Stomach (tissue), 4 donors: Measurements from ENCODE around the gene NUDT1.

Source experiments
- CTCF ChIP-seq, 7 experiments: fragments of 450-650 bp in 4 of 7; fragments of 200-600 bp in 3 of 7; sonication (generic) in 3 of 7; IDR thresholded peaks; one replicate each; pipeline ENCODE4 v1.5.1; 2016 to 2019; ENCODE audit warnings: antibody characterized with exemption in 7 of 7, control low read depth in 2 of 7, mild to moderate bottlenecking in 1 of 7
- EP300 ChIP-seq: sonication (generic); formaldehyde crosslinking; IDR thresholded peaks from one replicate; pipeline ENCODE4 v1.6.1; 2017; ENCODE audit warnings: antibody characterized with exemption
- POLR2A ChIP-seq, 4 donors: fragments of 450-650 bp; IDR thresholded peaks; one replicate each; pipeline ENCODE4 v1.6.1; 2016; ENCODE audit warnings: antibody characterized with exemption in 4 of 4, control low read depth in 2 of 4, mild to moderate bottlenecking in 1 of 4, moderate library complexity in 1 of 4
- POLR2AphosphoS5 ChIP-seq, 3 donors: sonication (generic); formaldehyde crosslinking; IDR thresholded peaks; one replicate each; pipeline ENCODE4 v1.6.1; 2016; ENCODE audit warnings: antibody characterized with exemption in 3 of 3

- TF ChIP-seq CTCF (IDR thresholded peaks at IDR 0.05) (no peak), POLR2AphosphoS5 (IDR thresholded peaks at IDR 0.05) (no peak), EP300 (no peak), POLR2A (IDR thresholded peaks at IDR 0.05) (no peak)
Observed at GRCh38 chr7:2272031-2272430, 30.0 kb downstream of the NUDT1 start.
